ENCODE data around the gene SDF4.
A peak's percentile ranks its signal among the peaks of the same experiment; 100 is the strongest.

- TF ChIP-seq CTCF (IDR thresholded peaks at IDR 0.05) (peak in 4 of 12 donors; percentile 13 to 15 (median 14)), POLR2A (IDR thresholded peaks at IDR 0.05) (no peak)
Observed at GRCh38 chr1:1230656-1231399, 973 bp downstream of the SDF4 start.

Data from heart left ventricle (tissue), 13 donors.